ACC112 (cell line): Measurements from ENCODE around the gene FGF13.

Experiments
- H2AFZ ChIP-seq: fragments of 200-600 bp; sonication (generic); one replicate; pipeline ENCODE4 v1.6.0; 2017; ENCODE audit warnings: antibody characterized with exemption, low read length; ENCODE audit not compliant: unreplicated experiment
- H3K27ac ChIP-seq: fragments of 200-600 bp; sonication (generic); 2 replicates; pipeline ENCODE4 v1.5.1; 2014; ENCODE audit warnings: low read depth, mild to moderate bottlenecking, antibody characterized with exemption, low read length, moderate library complexity
- H3K27me3 ChIP-seq: fragments of 200-600 bp; sonication (generic); 2 replicates; pipeline ENCODE4 v1.6.1; 2014; ENCODE audit warnings: mild to moderate bottlenecking, antibody characterized with exemption, low read length, moderate library complexity, mixed read lengths; ENCODE audit not compliant: insufficient read depth
- H3K36me3 ChIP-seq: fragments of 200-600 bp; sonication (generic); 2 replicates; pipeline ENCODE4 v1.6.1; 2016; ENCODE audit warnings: mild to moderate bottlenecking, antibody characterized with exemption, low read length, moderate library complexity, mixed read lengths; ENCODE audit not compliant: insufficient read depth
- H3K4me1 ChIP-seq: fragments of 200-600 bp; sonication (generic); one replicate; pipeline ENCODE4 v1.6.1; 2016; ENCODE audit warnings: low read length, mixed read lengths; ENCODE audit not compliant: insufficient read depth, unreplicated experiment, control insufficient read depth
- H3K4me3 ChIP-seq: fragments of 200-600 bp; sonication (generic); 2 replicates; pipeline ENCODE4 v1.5.1; 2014; ENCODE audit warnings: mild to moderate bottlenecking, low read depth, low read length
- H3K79me2 ChIP-seq: fragments of 200-600 bp; sonication (generic); one replicate; pipeline ENCODE4 v1.6.0; 2016; ENCODE audit warnings: low read length; ENCODE audit not compliant: control insufficient read depth, unreplicated experiment, insufficient read depth

FGF13 gene

DNA sequence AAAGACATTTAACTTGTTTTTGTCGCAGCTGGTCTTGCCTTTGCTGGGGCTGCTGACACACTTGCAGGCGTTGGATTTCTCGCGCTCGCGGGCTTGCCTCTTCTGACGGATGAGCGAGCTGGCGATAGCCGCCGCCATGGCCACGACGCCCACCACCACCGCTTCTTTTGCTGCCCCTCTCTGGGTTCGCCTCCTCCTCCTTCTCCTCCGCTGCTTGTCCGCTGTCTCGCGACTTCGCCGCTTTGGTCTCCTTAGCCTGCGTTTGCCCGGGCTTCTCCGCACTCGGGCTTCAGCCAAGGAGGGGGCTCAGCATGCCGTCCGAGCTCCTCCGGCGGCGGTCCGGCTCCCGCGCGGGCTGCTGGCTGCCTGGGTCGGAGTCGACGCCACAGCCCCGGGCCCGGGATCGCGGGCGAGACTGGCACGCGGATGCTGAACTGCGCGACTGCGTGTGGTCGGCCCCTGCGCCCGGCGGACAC is 613 bp downstream of the FGF13 start:
- no peaks in the 10 kb centered on the region for H3K79me2 ChIP-seq
- H3K36me3 ChIP-seq = no peaks in the 10 kb centered on the region
- peaks cover 32% of the 10 kb centered on the region for H3K27me3 ChIP-seq
- H3K27ac ChIP-seq = no peak overlapping the region
- no peak overlapping the region for H2AFZ ChIP-seq
- no peaks in the 10 kb centered on the region for H3K4me1 ChIP-seq
- no peak overlapping the region for H3K4me3 ChIP-seq

DNA sequence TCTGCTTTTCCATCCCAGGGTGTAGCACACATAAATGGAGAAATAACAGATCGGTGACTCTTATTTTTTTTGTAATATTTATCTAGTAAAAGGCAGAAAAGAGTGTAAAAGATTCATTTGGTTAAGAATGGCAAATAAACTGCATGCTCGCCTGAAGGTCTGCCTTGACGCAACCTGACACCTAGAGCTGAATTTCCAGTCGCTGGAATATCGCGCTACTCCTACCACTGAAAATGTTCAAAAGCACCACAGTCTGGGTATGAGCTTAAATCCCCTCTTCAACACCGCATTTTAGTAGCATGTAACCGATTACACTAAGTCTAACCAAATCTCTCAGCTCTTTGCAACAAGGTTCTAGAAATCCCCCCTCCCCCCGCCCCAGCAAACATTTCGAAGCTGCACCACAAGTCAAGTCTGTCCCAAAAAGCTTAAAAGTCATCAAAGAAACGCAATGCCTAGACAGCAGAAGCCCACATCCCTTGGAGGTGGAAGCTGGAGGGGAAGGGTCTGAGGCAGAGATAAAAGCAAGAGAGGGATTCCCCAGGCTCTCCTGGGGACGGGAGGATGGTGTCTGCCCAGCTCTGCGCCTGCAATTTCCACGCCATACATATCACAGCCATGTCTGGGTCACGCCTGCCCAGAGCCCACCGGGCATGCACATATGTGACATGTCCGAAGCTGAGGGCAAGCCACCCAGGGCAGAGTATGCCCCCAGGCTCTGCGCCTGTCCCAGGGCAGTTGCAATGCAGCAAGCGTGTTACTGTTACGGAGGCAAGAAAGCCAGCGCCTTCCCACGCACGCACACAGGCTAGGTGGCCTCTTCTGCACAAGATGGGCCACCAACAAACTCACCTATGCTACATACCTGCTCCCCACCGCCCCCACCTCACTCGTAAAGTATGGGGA is 1.4 kb downstream of the FGF13 start:
- Histone ChIP-seq H3K27me3 (peaks cover 32% of the 10 kb centered on the region), H3K4me3 (no peak overlapping the region), H2AFZ (no peak overlapping the region)

DNA sequence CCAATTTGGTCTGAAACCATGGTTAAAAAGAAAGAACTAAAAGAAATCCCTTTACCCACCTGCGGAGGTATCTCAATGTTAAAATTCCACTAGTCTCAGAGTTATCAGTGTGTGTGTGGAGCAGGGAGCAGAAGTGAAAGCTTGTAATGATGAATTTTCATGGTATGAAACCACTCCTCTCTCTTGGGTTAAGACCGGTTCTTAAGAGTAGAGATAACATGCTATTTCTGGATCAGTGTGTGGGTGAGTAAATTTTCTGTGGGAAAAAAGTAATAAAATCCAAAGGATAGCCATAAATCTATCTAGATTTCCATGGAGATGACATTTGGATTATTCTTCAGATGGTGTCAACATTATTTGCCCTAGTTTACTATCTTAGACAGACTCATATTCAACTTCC is 3.2 kb downstream of the FGF13 start:
- no peak overlapping the region for H2AFZ ChIP-seq
- no peak overlapping the region for H3K4me3 ChIP-seq
- peaks cover 32% of the 10 kb centered on the region for H3K27me3 ChIP-seq
- H3K79me2 ChIP-seq = no peaks in the 10 kb centered on the region
- no peak overlapping the region for H3K27ac ChIP-seq
- H3K4me1 ChIP-seq = no peaks in the 10 kb centered on the region
- no peaks in the 10 kb centered on the region for H3K36me3 ChIP-seq

More for the DNA sequence above, 1.4 kb downstream of the FGF13 start:
- H3K4me1 ChIP-seq = no peaks in the 10 kb centered on the region
- H3K36me3 ChIP-seq = no peaks in the 10 kb centered on the region
- H3K27ac ChIP-seq = no peak overlapping the region
- H3K79me2 ChIP-seq = no peaks in the 10 kb centered on the region

DNA sequence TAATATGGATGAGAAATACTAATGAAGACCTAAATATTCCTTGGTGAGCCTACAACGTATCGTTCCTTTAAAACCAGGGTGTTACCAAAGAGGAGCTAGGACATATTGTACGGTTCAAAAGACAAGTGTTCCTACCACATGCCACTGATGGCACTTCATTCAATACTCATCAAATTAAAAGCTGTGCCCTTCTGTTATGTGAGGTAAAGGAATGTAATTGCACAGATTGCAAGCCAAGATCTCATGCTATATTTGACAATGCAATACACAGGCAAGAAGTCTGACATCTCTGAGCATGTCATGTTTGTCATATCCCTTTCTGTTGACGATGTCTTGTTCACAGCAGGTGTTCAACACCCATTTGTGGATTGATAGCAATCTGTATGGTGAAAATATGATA is 6.9 kb downstream of the FGF13 start:
- H3K27ac ChIP-seq = no peak overlapping the region
- H2AFZ ChIP-seq = no peak overlapping the region
- no peaks in the 10 kb centered on the region for H3K36me3 ChIP-seq
- H3K27me3 ChIP-seq = peaks cover 9% of the 10 kb centered on the region; the same call in 1 of the 2 replicates
- H3K4me3 ChIP-seq = no peak overlapping the region
- no peaks in the 10 kb centered on the region for H3K4me1 ChIP-seq
- no peaks in the 10 kb centered on the region for H3K79me2 ChIP-seq

DNA sequence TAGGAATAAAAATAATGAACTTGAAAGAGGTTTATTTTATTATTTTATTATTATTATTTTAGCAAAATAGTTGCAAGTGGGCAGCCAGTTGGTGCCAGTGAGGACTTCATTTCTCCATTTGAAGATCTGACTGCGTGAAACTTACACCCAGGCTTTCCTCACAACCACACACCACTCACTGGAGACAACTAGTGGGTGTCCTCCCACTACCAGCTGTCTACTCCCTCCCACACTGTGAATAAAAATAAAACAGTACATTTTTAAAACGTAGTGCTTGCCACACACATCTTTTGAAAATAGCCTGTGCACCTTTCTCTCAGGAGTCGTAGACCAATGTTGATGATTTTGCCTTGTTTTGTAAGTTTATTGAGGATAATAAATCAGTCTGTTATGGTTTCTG is 7.4 kb downstream of the FGF13 start:
- Histone ChIP-seq H3K79me2 (no peaks in the 10 kb centered on the region), H3K4me3 (no peak overlapping the region), H3K4me1 (no peaks in the 10 kb centered on the region), H2AFZ (no peak overlapping the region), H3K27me3 (peaks cover 4% of the 10 kb centered on the region; the same call in 1 of the 2 replicates), H3K36me3 (no peaks in the 10 kb centered on the region), H3K27ac (no peak overlapping the region)

DNA sequence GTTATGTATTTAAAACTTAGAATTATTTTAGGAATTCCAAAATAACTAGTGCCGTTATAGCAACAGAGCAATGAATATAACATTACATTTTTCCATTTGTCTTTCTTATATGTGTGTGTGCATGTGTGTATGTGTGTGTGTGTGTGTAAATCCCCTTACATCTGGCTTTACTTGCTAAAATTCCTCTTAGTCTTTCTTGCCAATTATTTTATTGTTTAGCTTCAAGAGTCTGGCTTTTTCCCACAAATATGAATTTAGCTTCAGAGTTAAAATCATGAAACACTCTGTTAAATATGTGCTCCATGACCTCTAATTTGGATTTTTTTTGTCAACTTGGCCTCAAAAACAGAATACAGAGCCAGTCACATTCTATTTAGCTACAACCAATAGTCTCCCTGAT is 18.9 kb downstream of the FGF13 start:
- Histone ChIP-seq H3K27me3 (no peaks in the 10 kb centered on the region), H2AFZ (no peak overlapping the region), H3K27ac (no peak overlapping the region), H3K4me3 (no peak overlapping the region), H3K79me2 (no peaks in the 10 kb centered on the region), H3K36me3 (no peaks in the 10 kb centered on the region), H3K4me1 (no peaks in the 10 kb centered on the region)

DNA sequence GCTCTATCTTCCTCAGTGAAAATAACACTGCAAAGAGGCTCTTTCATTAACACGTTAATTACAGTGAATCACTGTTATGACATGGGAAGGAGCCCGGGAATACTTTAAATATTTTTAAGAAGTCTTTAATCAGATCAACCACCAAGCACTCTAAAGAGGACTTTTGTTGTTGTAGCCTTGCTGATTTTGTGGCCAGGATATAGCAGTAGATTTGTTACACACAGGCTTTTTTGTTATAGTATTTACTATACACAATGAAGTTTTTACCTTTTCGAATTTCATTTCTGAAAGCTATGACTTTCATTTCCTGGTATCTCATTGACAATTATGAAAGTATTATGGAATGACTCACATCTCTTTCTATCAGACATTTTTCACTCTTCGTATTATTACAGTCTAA is 20.3 kb downstream of the FGF13 start:
- Histone ChIP-seq H3K27me3 (no peaks in the 10 kb centered on the region), H3K36me3 (no peaks in the 10 kb centered on the region), H3K79me2 (no peaks in the 10 kb centered on the region), H3K4me1 (no peaks in the 10 kb centered on the region), H3K27ac (no peak overlapping the region), H3K4me3 (no peak overlapping the region), H2AFZ (no peak overlapping the region)

DNA sequence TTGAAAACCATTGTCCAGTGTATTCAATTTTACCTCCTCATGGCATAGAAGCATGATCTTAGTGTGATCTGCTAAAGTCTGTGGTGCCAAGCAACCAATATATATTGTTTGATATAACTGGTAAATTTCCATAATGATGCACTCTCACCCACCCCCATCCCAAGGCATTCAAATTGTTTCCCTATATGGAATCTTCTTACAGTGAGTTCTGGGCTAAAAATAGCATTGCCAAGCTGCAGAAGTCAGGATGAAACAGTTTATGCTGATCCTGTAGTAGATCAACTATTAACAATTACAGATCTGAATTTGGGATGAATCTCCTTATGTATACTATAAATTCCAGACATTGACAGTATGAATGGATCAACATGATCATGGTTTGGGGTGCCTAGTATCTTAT is 20.9 kb downstream of the FGF13 start:
- H2AFZ ChIP-seq = no peak overlapping the region
- H3K4me3 ChIP-seq = no peak overlapping the region
- no peaks in the 10 kb centered on the region for H3K36me3 ChIP-seq
- no peaks in the 10 kb centered on the region for H3K27me3 ChIP-seq
- H3K79me2 ChIP-seq = no peaks in the 10 kb centered on the region
- no peak overlapping the region for H3K27ac ChIP-seq
- H3K4me1 ChIP-seq = no peaks in the 10 kb centered on the region

DNA sequence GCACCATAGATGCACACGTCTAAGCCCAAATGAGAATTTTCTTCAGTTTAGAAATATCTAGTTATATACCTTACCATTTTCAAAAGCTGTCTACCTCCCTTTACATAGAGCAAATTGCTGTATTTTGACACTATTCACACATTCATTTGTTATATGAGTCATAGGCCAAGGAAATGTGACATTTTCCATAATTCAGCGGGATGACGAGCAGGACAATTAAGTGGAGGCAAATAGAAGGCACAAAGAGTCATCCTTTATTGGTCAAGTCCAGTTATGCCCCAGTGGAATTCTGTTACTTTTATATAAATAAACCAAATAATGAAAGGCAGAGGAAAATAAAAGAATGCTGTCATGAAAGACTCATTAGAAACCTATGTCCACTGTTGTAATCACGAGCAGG is 27.9 kb downstream of the FGF13 start:
- no peak overlapping the region for H3K27ac ChIP-seq
- H3K36me3 ChIP-seq = no peaks in the 10 kb centered on the region
- no peaks in the 10 kb centered on the region for H3K4me1 ChIP-seq

DNA sequence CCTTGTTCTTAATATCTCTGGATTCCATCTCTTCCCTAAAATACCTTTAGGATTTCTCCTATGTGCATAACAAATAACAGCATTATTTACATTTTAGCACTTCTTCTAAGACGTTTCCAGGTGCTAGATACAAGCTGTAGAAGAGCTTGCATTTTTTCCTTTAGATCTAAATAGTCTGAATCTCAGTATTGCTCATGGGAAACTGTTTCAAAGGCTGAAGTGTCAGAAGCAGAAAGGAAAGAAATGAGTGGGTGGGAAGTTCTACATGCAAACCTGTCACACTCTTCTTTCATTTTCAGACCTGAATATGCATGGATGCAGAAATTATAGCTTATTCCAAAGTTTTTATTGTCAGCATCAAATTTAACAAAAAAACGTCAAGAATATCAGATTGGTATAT is 41.8 kb downstream of the FGF13 start:
- no peaks in the 10 kb centered on the region for H3K79me2 ChIP-seq
- no peak overlapping the region for H2AFZ ChIP-seq
- no peak overlapping the region for H3K4me3 ChIP-seq
- H3K27ac ChIP-seq = no peak overlapping the region
- H3K36me3 ChIP-seq = no peaks in the 10 kb centered on the region
- H3K4me1 ChIP-seq = no peaks in the 10 kb centered on the region
- no peaks in the 10 kb centered on the region for H3K27me3 ChIP-seq

More for the DNA sequence above, 27.9 kb downstream of the FGF13 start:
- Histone ChIP-seq H2AFZ (no peak overlapping the region), H3K79me2 (no peaks in the 10 kb centered on the region), H3K27me3 (no peaks in the 10 kb centered on the region), H3K4me3 (no peak overlapping the region)

DNA sequence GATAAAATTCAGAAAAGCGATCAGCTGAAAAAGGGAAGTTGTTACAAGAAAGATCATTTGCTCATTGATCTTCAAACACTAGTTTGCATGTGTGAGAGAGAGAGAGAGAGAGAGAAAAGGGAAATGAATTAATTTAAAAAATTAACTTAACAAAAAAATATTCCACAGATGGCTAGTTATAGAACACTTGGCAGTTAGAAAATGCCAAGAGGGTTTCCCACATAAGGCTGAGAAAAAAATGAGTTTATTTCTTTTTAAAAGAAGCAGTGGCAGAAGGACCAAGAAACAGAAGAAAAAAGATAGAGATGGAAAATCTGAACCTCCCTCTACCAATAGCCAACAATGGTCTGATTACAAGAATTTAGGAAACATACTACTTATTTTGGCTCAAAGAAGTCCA is 47.1 kb downstream of the FGF13 start:
- H3K36me3 ChIP-seq = no peaks in the 10 kb centered on the region
- no peak overlapping the region for H3K27ac ChIP-seq
- no peak overlapping the region for H2AFZ ChIP-seq
- no peaks in the 10 kb centered on the region for H3K27me3 ChIP-seq
- H3K4me3 ChIP-seq = no peak overlapping the region
- no peaks in the 10 kb centered on the region for H3K79me2 ChIP-seq
- H3K4me1 ChIP-seq = no peaks in the 10 kb centered on the region
